ENCODE data around the gene DGKQ. TPM values are rescaled to one million over a fixed set of nuclear protein-coding genes. Genes with fewer than 3 reads are reported as not detected.
A peak's percentile ranks its signal among the peaks of the same experiment; 100 is the strongest.

The DGKQ gene
- total RNA-seq, 1 experiment from 2014 or later, result 22.0 TPM

DNA sequence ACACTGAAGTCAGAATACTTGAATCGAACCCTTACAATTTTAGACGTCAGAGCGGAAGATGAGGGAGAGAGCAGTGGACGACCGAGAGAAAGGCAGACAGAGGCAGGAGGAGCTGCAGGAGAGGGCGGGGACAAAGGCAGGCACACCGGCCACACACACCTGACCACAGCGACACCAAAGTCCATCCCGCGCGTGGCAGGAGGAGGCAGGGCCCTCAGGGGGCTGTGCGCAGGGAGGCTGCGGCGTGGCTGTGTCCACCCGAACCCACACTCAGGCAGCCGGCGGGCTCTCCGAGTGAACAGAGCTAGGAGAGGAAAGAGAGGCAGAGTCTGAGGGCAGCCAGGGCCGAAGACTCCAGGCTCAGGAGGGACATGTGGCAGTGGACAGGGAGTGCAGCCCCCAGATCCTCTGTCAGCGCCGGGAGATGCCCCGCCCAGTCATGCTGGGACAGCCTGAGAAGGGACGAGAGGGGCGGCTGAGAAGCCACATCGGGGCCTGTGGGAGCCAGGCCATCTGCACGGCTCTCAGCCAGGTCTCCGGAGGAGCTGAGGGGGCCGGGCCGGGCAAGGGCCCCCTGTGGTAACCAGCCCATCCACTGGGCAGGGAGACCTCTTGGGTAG, 61.4 kb downstream of the DGKQ start:
- Histone ChIP-seq H4K20me1 (ENCODE audit: insufficient read depth) (0 out of 2 replicates have a peak, but pooled peaks cover 5% of the 10 kb centered on the region), H3K9me3 (ENCODE audit: control insufficient read depth in 1 of 2, insufficient read depth in 1 of 2, low read depth in 1 of 2, low read length in 2 of 2) (no peaks in the 10 kb centered on the region), H3K36me3 (ENCODE audit: control insufficient read depth in 1 of 2, insufficient read depth in 2 of 2, low read length in 2 of 2) (peaks cover 0 to 7% of the 10 kb centered on the region in 2 experiments; a peak in 2 of 4 replicates), H3K4me1 (ENCODE audit: control insufficient read depth in 1 of 2, insufficient read depth in 2 of 2, low read length in 2 of 2) (no peaks in the 10 kb centered on the region), H3K27ac (ENCODE audit: low read depth, low read length) (no peak overlapping the region), H3K27me3 (ENCODE audit: insufficient read depth, low read length) (no peaks in the 10 kb centered on the region), H3K4me2 (ENCODE audit: low read length) (no peak overlapping the region), H3K4me3 (replicated peaks in 1 of 2; ENCODE audit: low read depth in 1 of 2, low read length in 2 of 2) (no peak overlapping the region), H2AFZ (ENCODE audit: low read depth, low read length, poor library complexity, severe bottlenecking) (no peak overlapping the region), H3K79me2 (ENCODE audit: insufficient read depth, low read length) (peaks cover 56% of the 10 kb centered on the region), H3K9ac (ENCODE audit: low read length) (no peak overlapping the region), H3K9me2 (ENCODE audit: insufficient read depth) (no peaks in the 10 kb centered on the region)
- no peak for DNase-seq (ENCODE audit: low read depth, low spot score)
- TF ChIP-seq CEBPB (IDR thresholded peaks at IDR 0.05; ENCODE audit: low read depth) (no peak), ZFX (IDR thresholded peaks at IDR 0.05) (no peak), TCF7L2 (IDR thresholded peaks at IDR 0.05; ENCODE audit: borderline replicate concordance, extremely low read depth, insufficient read depth, insufficient read length) (no peak), FOSL1 (IDR thresholded peaks at IDR 0.05; ENCODE audit: low read depth) (no peak), SP1 (IDR thresholded peaks at IDR 0.05; ENCODE audit: low read depth) (no peak)
- ChIA-PET CTCF (no interaction called here), POLR2A (no interaction called here), RAD21 (ENCODE audit: low non-redundant PET in 1 of 2, low total read pairs in 2 of 2, uncharacterized antibody in 2 of 2, unreplicated experiment in 2 of 2) (no interaction called here)
- ATAC-seq, result no peak
- BruUV-seq (replicated peaks), result TSS peak; percentile 39
- intact Hi-C loops (cut with micrococcal nuclease), result loop anchor here (10.0 kb wide), 1 partner anchor 67 kb away; no protein-coding TSS in a partner anchor

DNA sequence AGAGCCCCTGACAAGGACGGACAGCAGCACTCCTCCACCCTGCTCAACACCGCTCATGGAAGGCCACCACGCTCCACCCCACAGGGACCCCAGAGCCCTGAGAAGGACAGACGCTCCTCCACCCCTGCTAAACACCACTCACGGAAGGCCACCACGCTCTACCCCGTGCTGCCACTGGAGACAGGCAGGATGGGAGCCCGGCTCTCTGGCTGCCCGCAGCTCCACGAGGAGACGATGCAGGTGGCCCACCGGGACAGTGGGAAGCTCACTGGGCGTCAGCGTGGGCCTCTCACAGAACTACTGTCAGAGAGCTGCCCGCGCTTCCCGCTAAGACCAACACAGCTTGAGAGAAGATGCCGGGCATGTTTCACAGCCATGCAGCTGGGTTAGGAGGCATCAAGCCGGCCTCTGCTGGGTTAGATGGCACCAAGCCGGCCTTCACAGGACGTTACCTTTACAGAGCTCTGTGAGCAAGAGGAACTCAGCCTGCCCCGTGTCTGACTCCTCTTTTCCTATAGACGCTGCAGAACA, 62.1 kb downstream of the DGKQ start:
- ChIA-PET CTCF (no interaction called here), RAD21 (ENCODE audit: low non-redundant PET in 1 of 2, low total read pairs in 2 of 2, uncharacterized antibody in 2 of 2, unreplicated experiment in 2 of 2) (no interaction called here), POLR2A (no interaction called here)
- intact Hi-C loops (cut with micrococcal nuclease), result loop anchor here (10.0 kb wide), 1 partner anchor 66 kb away; no protein-coding TSS in a partner anchor
- Histone ChIP-seq H3K4me2 (ENCODE audit: low read length) (no peak overlapping the region), H3K9ac (ENCODE audit: low read length) (no peak overlapping the region), H3K27ac (ENCODE audit: low read depth, low read length) (no peak overlapping the region), H4K20me1 (ENCODE audit: insufficient read depth) (no peaks in the 10 kb centered on the region), H3K36me3 (ENCODE audit: control insufficient read depth in 1 of 2, insufficient read depth in 2 of 2, low read length in 2 of 2) (peaks cover 0 to 7% of the 10 kb centered on the region in 2 experiments; a peak in 2 of 4 replicates), H3K4me1 (ENCODE audit: control insufficient read depth in 1 of 2, insufficient read depth in 2 of 2, low read length in 2 of 2) (no peaks in the 10 kb centered on the region), H3K27me3 (ENCODE audit: insufficient read depth, low read length) (no peaks in the 10 kb centered on the region), H3K9me2 (ENCODE audit: insufficient read depth) (no peaks in the 10 kb centered on the region), H3K9me3 (ENCODE audit: control insufficient read depth in 1 of 2, insufficient read depth in 1 of 2, low read depth in 1 of 2, low read length in 2 of 2) (no peaks in the 10 kb centered on the region; a peak in 1 of 4 replicates), H2AFZ (ENCODE audit: low read depth, low read length, poor library complexity, severe bottlenecking) (no peak overlapping the region), H3K4me3 (replicated peaks in 1 of 2; ENCODE audit: low read depth in 1 of 2, low read length in 2 of 2) (no peak overlapping the region), H3K79me2 (ENCODE audit: insufficient read depth, low read length) (peaks cover 55% of the 10 kb centered on the region)
- ATAC-seq (no peak), DNase-seq (ENCODE audit: low read depth, low spot score) (no peak)
- TF ChIP-seq POLR2AphosphoS5 (IDR thresholded peaks at IDR 0.05; ENCODE audit: low read depth, low read length) (no peak), ZFX (IDR thresholded peaks at IDR 0.05) (no peak), POLR2A (IDR thresholded peaks at IDR 0.05; ENCODE audit: borderline replicate concordance, extremely low read depth, insufficient read depth, insufficient read length) (no peak)
- BruUV-seq (replicated peaks), result no TSS peak
